ENCODE measurements around the gene ZSCAN22.

DNA sequence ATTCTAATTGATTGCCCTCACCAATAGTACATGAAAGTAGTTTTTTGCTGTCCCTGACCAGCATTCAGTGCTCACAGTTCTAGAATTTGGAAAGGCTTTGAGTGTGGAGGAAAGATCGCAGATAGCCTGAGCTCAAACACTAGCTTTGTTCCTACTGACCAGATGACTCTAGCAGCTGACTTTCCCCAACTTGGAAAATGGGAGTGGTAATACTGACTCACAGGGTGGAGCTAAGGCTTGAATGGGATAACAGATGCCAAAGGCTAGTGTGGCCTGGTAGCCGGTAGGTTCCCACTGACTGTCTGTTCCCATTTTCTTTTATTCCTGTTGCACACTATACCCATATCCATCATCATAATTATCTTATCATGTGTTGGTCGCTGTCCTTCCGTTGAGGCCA lies 3.7 kb downstream of the ZSCAN22 start:
- TF ChIP-seq, protein P1, sequence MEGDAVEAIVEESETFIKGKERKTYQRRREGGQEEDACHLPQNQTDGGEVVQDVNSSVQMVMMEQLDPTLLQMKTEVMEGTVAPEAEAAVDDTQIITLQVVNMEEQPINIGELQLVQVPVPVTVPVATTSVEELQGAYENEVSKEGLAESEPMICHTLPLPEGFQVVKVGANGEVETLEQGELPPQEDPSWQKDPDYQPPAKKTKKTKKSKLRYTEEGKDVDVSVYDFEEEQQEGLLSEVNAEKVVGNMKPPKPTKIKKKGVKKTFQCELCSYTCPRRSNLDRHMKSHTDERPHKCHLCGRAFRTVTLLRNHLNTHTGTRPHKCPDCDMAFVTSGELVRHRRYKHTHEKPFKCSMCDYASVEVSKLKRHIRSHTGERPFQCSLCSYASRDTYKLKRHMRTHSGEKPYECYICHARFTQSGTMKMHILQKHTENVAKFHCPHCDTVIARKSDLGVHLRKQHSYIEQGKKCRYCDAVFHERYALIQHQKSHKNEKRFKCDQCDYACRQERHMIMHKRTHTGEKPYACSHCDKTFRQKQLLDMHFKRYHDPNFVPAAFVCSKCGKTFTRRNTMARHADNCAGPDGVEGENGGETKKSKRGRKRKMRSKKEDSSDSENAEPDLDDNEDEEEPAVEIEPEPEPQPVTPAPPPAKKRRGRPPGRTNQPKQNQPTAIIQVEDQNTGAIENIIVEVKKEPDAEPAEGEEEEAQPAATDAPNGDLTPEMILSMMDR (IDR thresholded peaks at IDR 0.05) = no peak
- peak in 1 of 2 donors; percentile 11 for TF ChIP-seq POLR2A (IDR thresholded peaks at IDR 0.05)

Data from heart left ventricle (tissue), 13 donors.